K562 (cell line): ENCODE measurements around the gene TLR8. TPM values are rescaled to one million over a fixed set of nuclear protein-coding genes. Genes with fewer than 3 reads are reported as not detected.

Experiments
- polyA plus RNA-seq, 8 experiments: library from polyadenylated mRNA; depleted of rRNA in 4 of 8; stranded (reverse) in 5 of 8; unstranded in 3 of 8; fragments of >200 nt; fragmentation: Nextera tagmentation in 2 of 8; fragmentation: Illumina TruSeq in 1 of 8; extraction: Ambion mirVana in 2 of 8; extraction: Trizol in 1 of 8; gene quantifications; 2 replicates each; pipeline versions ENCODE4 v1.2.1 to v1.2.3, GENCODE V29; 2011 to 2014; ENCODE audit warnings: inconsistent platforms in 1 of 8, missing spikeins in 1 of 8
- total RNA-seq, 7 experiments: library from RNA; depleted of rRNA in 6 of 7; stranded (reverse); fragments of >200 nt in 6 of 7; fragmentation: Illumina TruSeq in 2 of 7; extraction: Trizol in 2 of 7; gene quantifications; 2 replicates each; pipeline versions ENCODE4 v1.2.1 to v1.2.3, GENCODE V29; 2011 to 2021; ENCODE audit warnings: low replicate concordance in 1 of 7

Gene TLR8
- total and polyA plus RNA-seq, 9 of the 15 experiments (the other 6 are each of a cell fraction or from before 2014, with no cell fraction given), result not detected

Other genes starting within 250 kb of the TLR8 start
- gene PRPS2, start 115.2 kb upstream of the TLR8 start, total RNA-seq (2014; rRNA removed), result 58.9 and 59.4 TPM in 2 replicates
- gene PRPS2, start 115.2 kb upstream of the TLR8 start, total RNA-seq (2014; rRNA removed; fragmentation: Illumina TruSeq; extraction: Trizol), result 76.3 and 80.4 TPM in 2 replicates
- gene PRPS2, start 115.2 kb upstream of the TLR8 start, total RNA-seq (2015; rRNA removed; fragmentation: Illumina TruSeq; extraction: Trizol), result 58.1 and 62.1 TPM in 2 replicates
- gene PRPS2, start 115.2 kb upstream of the TLR8 start, total RNA-seq (2021), result 84.2 and 85.0 TPM in 2 replicates
- gene PRPS2, start 115.2 kb upstream of the TLR8 start, polyA plus RNA-seq (2011; rRNA removed), result 40.5 and 68.6 TPM in 2 replicates
- gene PRPS2, start 115.2 kb upstream of the TLR8 start, polyA plus RNA-seq (2014; fragmentation: Illumina TruSeq; extraction: Trizol), result 60.9 and 61.9 TPM in 2 replicates
- 10 to 100 TPM; 60.9 to 62.7 TPM for gene PRPS2, start 115.2 kb upstream of the TLR8 start, polyA plus RNA-seq (2014; fragmentation: Nextera tagmentation; extraction: Ambion mirVana)
- gene PRPS2, start 115.2 kb upstream of the TLR8 start, polyA plus RNA-seq (2014; rRNA removed), result 50.3 and 51.2 TPM in 2 replicates
- gene TLR7, start 39.5 kb upstream of the TLR8 start, total RNA-seq (2014; rRNA removed), result not detected in 2 replicates
- gene TLR7, start 39.5 kb upstream of the TLR8 start, total RNA-seq (2014; rRNA removed; fragmentation: Illumina TruSeq; extraction: Trizol), result not detected in 2 replicates
- not detected in 2 replicates for gene TLR7, start 39.5 kb upstream of the TLR8 start, total RNA-seq (2015; rRNA removed; fragmentation: Illumina TruSeq; extraction: Trizol)
- 0.07 TPM in 1 of 2 replicates, not detected in the other for gene TLR7, start 39.5 kb upstream of the TLR8 start, total RNA-seq (2021)
- gene TLR7, start 39.5 kb upstream of the TLR8 start, polyA plus RNA-seq (2011; rRNA removed), result not detected in 2 replicates
- not detected in 2 replicates for gene TLR7, start 39.5 kb upstream of the TLR8 start, polyA plus RNA-seq (2014; fragmentation: Illumina TruSeq; extraction: Trizol)
- gene TLR7, start 39.5 kb upstream of the TLR8 start, polyA plus RNA-seq (2014; fragmentation: Nextera tagmentation; extraction: Ambion mirVana), result under 1 TPM; 0.04 to 0.13 TPM
- not detected in 2 replicates for gene TLR7, start 39.5 kb upstream of the TLR8 start, polyA plus RNA-seq (2014; rRNA removed)
- gene TMSB4X, start 68.5 kb downstream of the TLR8 start, total RNA-seq (2014; rRNA removed), result 1,035 and 1,094 TPM in 2 replicates
- 1,529 and 1,745 TPM in 2 replicates for gene TMSB4X, start 68.5 kb downstream of the TLR8 start, total RNA-seq (2014; rRNA removed; fragmentation: Illumina TruSeq; extraction: Trizol)
- 1,145 and 1,178 TPM in 2 replicates for gene TMSB4X, start 68.5 kb downstream of the TLR8 start, total RNA-seq (2015; rRNA removed; fragmentation: Illumina TruSeq; extraction: Trizol)
- gene TMSB4X, start 68.5 kb downstream of the TLR8 start, total RNA-seq (2021), result 1,266 and 1,292 TPM in 2 replicates
- 1,337 and 1,853 TPM in 2 replicates for gene TMSB4X, start 68.5 kb downstream of the TLR8 start, polyA plus RNA-seq (2011; rRNA removed)
- gene TMSB4X, start 68.5 kb downstream of the TLR8 start, polyA plus RNA-seq (2014; fragmentation: Illumina TruSeq; extraction: Trizol), result 1,680 and 2,424 TPM in 2 replicates
- gene TMSB4X, start 68.5 kb downstream of the TLR8 start, polyA plus RNA-seq (2014; fragmentation: Nextera tagmentation; extraction: Ambion mirVana), result 1,000 to 10,000 TPM; 1,688 to 2,035 TPM
- 1,576 and 1,785 TPM in 2 replicates for gene TMSB4X, start 68.5 kb downstream of the TLR8 start, polyA plus RNA-seq (2014; rRNA removed)
- gene FAM9C, start 138.0 kb downstream of the TLR8 start, total RNA-seq (2014; rRNA removed), result not detected in 2 replicates
- gene FAM9C, start 138.0 kb downstream of the TLR8 start, total RNA-seq (2014; rRNA removed; fragmentation: Illumina TruSeq; extraction: Trizol), result not detected in 2 replicates
- not detected in 2 replicates for gene FAM9C, start 138.0 kb downstream of the TLR8 start, total RNA-seq (2015; rRNA removed; fragmentation: Illumina TruSeq; extraction: Trizol)
- not detected in 2 replicates for gene FAM9C, start 138.0 kb downstream of the TLR8 start, total RNA-seq (2021)
- gene FAM9C, start 138.0 kb downstream of the TLR8 start, polyA plus RNA-seq (2011; rRNA removed), result not detected in 2 replicates
- gene FAM9C, start 138.0 kb downstream of the TLR8 start, polyA plus RNA-seq (2014; fragmentation: Illumina TruSeq; extraction: Trizol), result not detected in 2 replicates
- not detected for gene FAM9C, start 138.0 kb downstream of the TLR8 start, polyA plus RNA-seq (2014; fragmentation: Nextera tagmentation; extraction: Ambion mirVana)
- gene FAM9C, start 138.0 kb downstream of the TLR8 start, polyA plus RNA-seq (2014; rRNA removed), result not detected in 2 replicates